ENCODE data around the gene FOS.
A peak's percentile ranks its signal among the peaks of the same experiment; 100 is the strongest.

FOS gene

GRCh38 chr14:75249958-75250336 lies 28.7 kb upstream of the FOS start:
- TF ChIP-seq CTCF (IDR thresholded peaks at IDR 0.05; ENCODE audit: low read depth, low read length, missing control alignments), result no peak
- no peak overlapping the region for H3K4me3 ChIP-seq (replicated peaks; ENCODE audit: low read depth, low read length)
- no peak for DNase-seq (ENCODE audit: extremely low read depth, low read depth)

GRCh38 chr14:75250800-75251199 lies 27.8 kb upstream of the FOS start:
- DNase-seq (ENCODE audit: extremely low read depth, low read depth), result no peak
- TF ChIP-seq CTCF (IDR thresholded peaks at IDR 0.05; ENCODE audit: low read depth, low read length, missing control alignments), result no peak
- no peak overlapping the region for H3K4me3 ChIP-seq (replicated peaks; ENCODE audit: low read depth, low read length)

GRCh38 chr14:75252254-75252837 lies 26.3 kb upstream of the FOS start:
- no peak overlapping the region for H3K4me3 ChIP-seq (replicated peaks; ENCODE audit: low read depth, low read length)
- DNase-seq (ENCODE audit: extremely low read depth, low read depth), result no peak

GRCh38 chr14:75254381-75254822 lies 24.2 kb upstream of the FOS start:
- no peak overlapping the region for H3K4me3 ChIP-seq (replicated peaks; ENCODE audit: low read depth, low read length)
- DNase-seq (ENCODE audit: extremely low read depth, low read depth), result no peak
- TF ChIP-seq CTCF (IDR thresholded peaks at IDR 0.05; ENCODE audit: low read depth, low read length, missing control alignments), result no peak

More at GRCh38 chr14:75252254-75252837, 26.3 kb upstream of the FOS start:
- no peak for TF ChIP-seq CTCF (IDR thresholded peaks at IDR 0.05; ENCODE audit: low read depth, low read length, missing control alignments)

GRCh38 chr14:75254901-75255584 lies 23.6 kb upstream of the FOS start:
- TF ChIP-seq CTCF (IDR thresholded peaks at IDR 0.05; ENCODE audit: low read depth, low read length, missing control alignments), result no peak
- DNase-seq (ENCODE audit: extremely low read depth, low read depth), result no peak
- no peak overlapping the region for H3K4me3 ChIP-seq (replicated peaks; ENCODE audit: low read depth, low read length)

GRCh38 chr14:75258079-75258802 lies 20.4 kb upstream of the FOS start:
- TF ChIP-seq CTCF (IDR thresholded peaks at IDR 0.05; ENCODE audit: low read depth, low read length, missing control alignments), result no peak
- H3K4me3 ChIP-seq (replicated peaks; ENCODE audit: low read depth, low read length), result peak overlapping the region; percentile 44
- DNase-seq (ENCODE audit: extremely low read depth, low read depth), result no peak

Data from HFF-Myc (cell line).